Heart right ventricle (tissue), 16 donors: Measurements from ENCODE around the gene TTC4. TPM values are rescaled to one million over a fixed set of nuclear protein-coding genes. Genes with fewer than 3 reads are reported as not detected.

Experiments
- ATAC-seq, 8 donors: fragments of 200-7000 bp; cut with Tn5 transposase; one replicate each; pipeline ENCODE4 v1.9.1; 2020; ENCODE audit warnings: mild to moderate bottlenecking in 8 of 8, moderate library complexity in 8 of 8, moderate number of reproducible peaks in 1 of 8
- DNase-seq, 2 donors: peaks; one replicate each; pipeline ENCODE4 v3.0.0-alpha.2; 2020
- H3K27ac ChIP-seq, 10 donors: fragments of 200-600 bp; sonication (generic) in 2 of 10; one replicate each; pipeline versions ENCODE4 v1.5.0 to v1.8.0; 2020 to 2022; ENCODE audit warnings: mild to moderate bottlenecking in 3 of 10
- H3K27me3 ChIP-seq, 7 donors: fragments of 200-600 bp; one replicate each; pipeline ENCODE4 v1.8.0; 2021 to 2022; ENCODE audit warnings: mild to moderate bottlenecking in 2 of 7
- H3K36me3 ChIP-seq, 9 donors: fragments of 200-600 bp; sonication (generic) in 1 of 9; one replicate each; pipeline versions ENCODE4 v1.5.0 to v1.8.0; 2020 to 2022; ENCODE audit warnings: mild to moderate bottlenecking in 2 of 9
- H3K4me1 ChIP-seq, 9 donors: fragments of 200-600 bp; sonication (generic) in 1 of 9; one replicate each; pipeline versions ENCODE4 v1.5.0 to v1.8.0; 2020 to 2022; ENCODE audit warnings: mild to moderate bottlenecking in 4 of 9
- H3K4me3 ChIP-seq, 10 donors: fragments of 200-600 bp; sonication (generic) in 2 of 10; one replicate each; pipeline versions ENCODE4 v1.5.0 to v1.8.0; 2020 to 2022; ENCODE audit warnings: mild to moderate bottlenecking in 7 of 10, moderate library complexity in 2 of 10
- H3K9me3 ChIP-seq, 11 donors: fragments of 200-600 bp in 10 of 11; sonication (generic) in 2 of 11; one replicate each; pipeline versions ENCODE4 v1.5.0 to v1.8.0; 2013 to 2022; ENCODE audit warnings: mild to moderate bottlenecking in 2 of 11, control low read depth in 1 of 11, moderate library complexity in 1 of 11
- CTCF ChIP-seq, 9 donors: fragments of 200-600 bp; sonication (generic) in 2 of 9; IDR thresholded peaks; one replicate each; pipeline versions ENCODE4 v1.5.0 to v1.8.0; 2021 to 2022; ENCODE audit warnings: antibody characterized with exemption in 9 of 9, mild to moderate bottlenecking in 5 of 9, moderate library complexity in 1 of 9
- WGBS, 2 donors: extraction: QIAGEN DNeasy Blood & Tissue Kit; methylation state at CpG; one replicate each; pipeline ENCODE4 v1.1.7; 2013; ENCODE audit warnings: inconsistent platforms in 1 of 2; 5-methylcytosine and 5-hydroxymethylcytosine counted together
- intact Hi-C, 10 donors: fragments of 100-400 bp; cut with DNase I; formaldehyde crosslinking; loops; one replicate each; pipeline versions ENCODE4 v1.11.1 to v1.14.2; 2022
- polyA plus RNA-seq, 2 donors: library from polyadenylated mRNA; stranded (reverse); fragments of 200-250 nt; gene quantifications; one replicate each; pipeline ENCODE4 v1.2.3, GENCODE V29; 2013
- total RNA-seq, 10 donors: library from RNA; stranded (reverse); fragmentation: NEBNext Ultra II Directional in 3 of 10; extraction: Animal tissue kit (Norgen Biotek cat#: 25700) in 3 of 10; gene quantifications; one replicate each; pipeline versions ENCODE4 v1.2.1 to v1.2.4, GENCODE V29; 2021 to 2023
- donor health status: Arrhythmogenic right ventricular cardiomyopathy.
- donor health status: ischemic (EF 13 %, LVEDD 7.1; RV severe dilation, severe dysfunction).
- donor health status: healthy with polysubstance abuse.
- donor health status: DM: no; HTN: yes; CAD: no.
- donor health status: DM: no; HTN: no; CAD: no.
- donor health status: ischemic (EF 25% LVEDD 6.9; RV normal size, moderate dysfunction).
- donor health status: ischemic (EF 25% LVEDD 5.7; RV mildly dilated, moderate dysfunction).
- donor health status: healthy.
- donor health status: DM: yes; HTN: yes; CAD: no.
- donor health status: Ischemic cardiomyopathy.
- donor health status: ischemic (EF 35%, LVEDD 5.7; RV mildly dilated, moderate dysfunction).
- donor health status: nonischemic (EF 11% LVEDD 7.7; RV severe dilation, severe dysfunction).
- donor health status: DM: yes; HTN: yes; CAD: no.
- donor health status: PGD.
- donor health status: ischemic (EF 29% LVEDD 5.4; RV normal size, mild dysfunction).
- donor health status: nonischemic (EF 23%, LVEDD 6.1; RV moderate dilation, normal function).

The TTC4 gene
- total and polyA plus RNA-seq, 12 donors: 12.0 to 20.9 (median 15.1) TPM

- no peak for TF ChIP-seq CTCF (IDR thresholded peaks at IDR 0.05)
- H3K27me3 ChIP-seq: peaks cover 0 to 43% (median 15%) of the 10 kb centered on the region in 7 donors
- 32 to 41% methylated on average over 5 of the region's 5 CpGs for WGBS, 2 donors
- no peaks in the 10 kb centered on the region for H3K36me3 ChIP-seq
- no peaks in the 10 kb centered on the region for H3K4me1 ChIP-seq
- no peak overlapping the region for H3K4me3 ChIP-seq
- ATAC-seq (no peak), DNase-seq (no peak)
- H3K9me3 ChIP-seq: peaks cover 0 to 12% (median 5%) of the 10 kb centered on the region in 11 donors
- no peak overlapping the region for H3K27ac ChIP-seq
- intact Hi-C loops: no loop called here
These were observed 72.8 kb downstream of the TTC4 start for GRCh38 chr1:54788459-54788858.

GRCh38 chr1:54791880-54792522 is 76.3 kb downstream of the TTC4 start:
- DNase-seq (no peak), ATAC-seq (no peak)
- Histone ChIP-seq H3K27me3 (peaks cover 0 to 34% (median 16%) of the 10 kb centered on the region in 7 donors), H3K4me3 (no peak overlapping the region), H3K36me3 (no peaks in the 10 kb centered on the region), H3K4me1 (no peaks in the 10 kb centered on the region), H3K27ac (no peak overlapping the region), H3K9me3 (peaks cover 0 to 12% (median 5%) of the 10 kb centered on the region in 11 donors)
- WGBS, 2 donors: 75 to 78% methylated on average over 13 of the region's 13 CpGs
- intact Hi-C loops: loop anchor here in 1 of 10 donors (10.0 kb wide), 1 partner anchor 277 kb away; no protein-coding TSS in a partner anchor
- peak in 5 of 9 donors; percentile 18 to 53 (median 29) for TF ChIP-seq CTCF (IDR thresholded peaks at IDR 0.05)

Other genes with a start within 250 kb of the TTC4 start
- 10 to 100 TPM; 25.8 to 77.2 (median 59.4) TPM for gene ACOT11, start 167.6 kb upstream of the TTC4 start, total RNA-seq
- 10 to 100 TPM; 33.0 to 44.8 TPM for gene ACOT11, start 167.6 kb upstream of the TTC4 start, polyA plus RNA-seq
- gene FAM151A, start 92.3 kb upstream of the TTC4 start, total RNA-seq: 1 to 10 TPM in 4 of 10 donors, under 1 TPM in 5, not detected in 1; 0.39 to 2.7 (median 0.94) TPM
- gene FAM151A, start 92.3 kb upstream of the TTC4 start, polyA plus RNA-seq: 1 to 10 TPM in 1 of 2 donors, under 1 TPM in 1; 0.64 to 2.9 TPM
- gene MROH7, start 74.1 kb upstream of the TTC4 start, total RNA-seq: 10 to 100 TPM in 6 of 10 donors, 1 to 10 TPM in 4; 2.1 to 19.0 (median 12.8) TPM
- 10 to 100 TPM in 1 of 2 donors, 1 to 10 TPM in 1; 3.4 to 25.8 TPM for gene MROH7, start 74.1 kb upstream of the TTC4 start, polyA plus RNA-seq
- gene PARS2, start 48.7 kb downstream of the TTC4 start, total RNA-seq: 1 to 10 TPM; 3.7 to 5.6 (median 4.2) TPM
- 1 to 10 TPM in 1 of 2 donors, under 1 TPM in 1; 0.80 to 3.8 TPM for gene PARS2, start 48.7 kb downstream of the TTC4 start, polyA plus RNA-seq
- 1 to 10 TPM in 1 of 10 donors, under 1 TPM in 4, not detected in 5; 0.13 to 1.0 (median 0.17) TPM for gene TTC22, start 85.5 kb downstream of the TTC4 start, total RNA-seq
- under 1 TPM; 0.06 to 0.15 TPM for gene TTC22, start 85.5 kb downstream of the TTC4 start, polyA plus RNA-seq
- 10 to 100 TPM; 12.6 to 36.0 (median 15.0) TPM for gene DHCR24, start 171.3 kb downstream of the TTC4 start, total RNA-seq
- 10 to 100 TPM in 1 of 2 donors, 1 to 10 TPM in 1; 3.3 to 70.6 TPM for gene DHCR24, start 171.3 kb downstream of the TTC4 start, polyA plus RNA-seq